HG03064 (cell line): Measurements from ENCODE around the gene ACAT1.
"Not testable (repeated sequence)": the region's sequence is repeated elsewhere in the genome, so short reads cannot be mapped to it uniquely, and the experiment has no call there.

ENCODE experiments used
- ATAC-seq: cut with Tn5 transposase; IDR thresholded peaks from one replicate; pipeline ENCODE4 v1.9.1; 2021; ENCODE audit warnings: low read depth; ENCODE audit not compliant: unreplicated experiment

The ACAT1 gene

DNA sequence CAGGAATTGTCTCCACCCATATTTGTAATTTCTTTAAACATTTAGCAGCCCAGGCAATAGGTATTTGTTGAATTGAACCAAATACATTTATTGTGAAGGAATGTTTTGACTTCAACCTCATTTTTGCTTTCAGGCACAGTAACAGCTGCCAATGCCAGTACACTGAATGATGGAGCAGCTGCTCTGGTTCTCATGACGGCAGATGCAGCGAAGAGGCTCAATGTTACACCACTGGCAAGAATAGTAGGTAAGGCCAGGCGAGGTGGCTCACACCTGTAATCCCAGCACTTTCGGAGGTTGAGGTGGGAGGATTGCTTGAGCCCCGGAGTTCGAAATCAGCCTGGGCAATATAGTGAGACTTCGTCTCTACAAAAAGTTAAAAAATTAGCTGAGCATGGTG is 20.9 kb downstream of the ACAT1 start:
- no peak for ATAC-seq

DNA sequence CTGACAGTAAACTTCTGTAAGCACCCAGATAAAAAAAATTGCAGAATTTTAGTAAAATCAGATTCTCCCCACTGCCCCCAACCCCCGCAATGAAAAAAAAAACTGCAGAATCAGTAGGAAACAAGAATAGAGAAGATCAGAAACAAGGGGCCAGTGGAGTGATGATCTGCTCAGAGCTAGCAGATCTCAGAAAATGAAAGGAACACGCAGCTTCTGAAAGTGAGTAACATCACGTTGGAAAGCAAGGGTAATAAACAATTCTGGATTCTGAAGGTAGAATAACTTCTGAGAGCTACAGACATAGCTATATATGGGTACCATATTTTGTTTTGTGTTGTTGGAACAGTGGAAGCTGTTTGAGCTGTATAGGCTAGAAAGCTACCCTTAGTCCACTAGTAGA is 23.2 kb downstream of the ACAT1 start:
- no peak for ATAC-seq

- no peak for ATAC-seq
Observed at GRCh38 chr11:108147150-108147549, 25.8 kb downstream of the ACAT1 start.

DNA sequence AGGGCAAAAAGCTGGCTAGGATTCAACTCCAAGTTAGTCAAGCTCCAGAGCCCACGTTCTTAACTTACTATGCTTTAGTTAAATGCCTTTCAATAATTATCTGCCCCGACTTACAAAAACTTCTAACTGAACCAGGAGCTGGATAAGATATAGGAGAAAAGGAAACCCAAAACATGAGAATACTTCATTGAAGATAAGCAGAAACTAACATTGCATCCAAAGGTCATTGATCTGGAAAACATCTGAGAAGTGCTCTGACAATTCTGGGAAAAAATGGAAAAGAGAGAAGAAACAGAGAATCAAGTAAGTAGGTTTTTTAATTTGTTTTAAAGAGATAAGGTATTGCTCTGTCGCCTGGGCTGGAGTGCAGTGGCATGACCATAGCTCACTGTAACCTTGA is 27.2 kb downstream of the ACAT1 start:
- no peak for ATAC-seq

GRCh38 chr11:108154591-108154990 is 33.2 kb downstream of the ACAT1 start:
- ATAC-seq: no peak

DNA sequence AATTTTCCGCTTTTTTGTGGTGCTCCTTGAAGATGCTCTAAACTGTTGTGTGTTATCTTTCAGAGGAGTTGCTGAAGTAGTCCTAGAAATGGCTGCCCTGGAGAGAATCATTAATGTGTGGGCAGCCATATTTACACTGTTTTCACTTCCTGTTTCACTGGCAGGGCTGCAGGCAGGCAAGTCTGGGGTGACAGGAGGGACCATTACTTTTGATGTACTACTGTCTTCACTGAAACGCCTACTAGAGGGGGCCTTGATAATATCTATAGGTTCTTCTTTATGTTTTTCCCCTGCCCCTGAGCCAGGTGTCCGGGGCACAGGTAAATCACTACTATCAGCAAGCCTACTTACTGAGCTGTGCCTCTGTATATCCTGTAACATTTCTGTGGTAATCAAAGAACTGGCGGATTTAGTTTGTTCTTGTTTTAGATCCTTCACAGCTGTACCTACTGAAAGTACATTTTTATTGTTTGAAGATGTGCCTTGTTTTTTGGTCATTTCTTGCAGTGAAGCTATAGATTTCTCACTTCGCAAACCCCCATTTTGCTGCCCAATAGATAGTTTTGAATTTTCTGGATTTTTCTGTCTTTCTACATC is 39.7 kb downstream of the ACAT1 start:
- ATAC-seq: peak; percentile 95

GRCh38 chr11:108162878-108163277 is 41.5 kb downstream of the ACAT1 start:
- not testable (repeated sequence) for ATAC-seq

DNA sequence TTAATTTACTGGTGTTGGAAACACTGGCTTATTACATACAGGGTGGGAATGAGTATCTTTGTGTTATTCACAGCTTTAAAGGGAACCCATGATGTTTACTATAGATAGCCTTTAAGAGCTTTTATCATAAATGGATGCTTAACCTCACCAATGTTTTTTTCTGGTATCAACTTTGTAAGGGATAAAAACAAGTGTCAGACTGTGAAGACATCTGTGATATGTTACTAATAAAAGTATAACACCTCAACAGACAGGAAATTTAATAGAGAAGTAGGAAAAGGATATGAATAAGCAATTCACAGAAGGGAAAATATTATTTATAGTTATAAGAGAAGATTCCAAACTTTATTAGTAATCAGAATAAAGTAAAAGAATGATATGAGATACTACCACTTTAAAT is 46.3 kb downstream of the ACAT1 start:
- ATAC-seq: no peak

GRCh38 chr11:108170184-108170583 is 48.8 kb downstream of the ACAT1 start:
- ATAC-seq: no peak

DNA sequence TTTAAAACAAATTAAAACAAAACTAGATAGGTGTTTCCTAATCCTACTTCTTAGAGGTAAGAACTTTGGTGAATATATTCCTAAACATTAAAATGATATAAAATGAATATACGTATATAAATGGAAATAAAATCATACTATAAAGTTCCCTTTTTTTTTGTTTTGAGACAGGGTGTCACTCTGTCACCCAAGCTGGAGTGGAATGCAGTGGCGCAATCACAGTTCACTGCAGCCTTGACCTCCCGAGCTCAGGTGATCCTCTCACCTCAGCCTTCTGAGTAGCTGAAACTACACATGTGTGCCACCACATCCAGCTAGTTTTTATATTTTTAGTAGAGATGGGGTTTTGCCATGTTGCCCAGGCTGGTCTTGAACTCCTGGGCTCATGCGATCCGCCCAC is 56.2 kb downstream of the ACAT1 start:
- no peak for ATAC-seq

GRCh38 chr11:108193725-108194124 is 72.4 kb downstream of the ACAT1 start:
- no peak for ATAC-seq

GRCh38 chr11:108196901-108197300 is 75.5 kb downstream of the ACAT1 start:
- ATAC-seq: peak; percentile 42
